ENCODE measurements around the gene PLCL1. TPM values are rescaled to one million over a fixed set of nuclear protein-coding genes. Genes with fewer than 3 reads are reported as not detected.

The PLCL1 gene
- total and polyA plus RNA-seq, 2 experiments from 2014 or later, result 0.80 to 2.3 TPM

DNA sequence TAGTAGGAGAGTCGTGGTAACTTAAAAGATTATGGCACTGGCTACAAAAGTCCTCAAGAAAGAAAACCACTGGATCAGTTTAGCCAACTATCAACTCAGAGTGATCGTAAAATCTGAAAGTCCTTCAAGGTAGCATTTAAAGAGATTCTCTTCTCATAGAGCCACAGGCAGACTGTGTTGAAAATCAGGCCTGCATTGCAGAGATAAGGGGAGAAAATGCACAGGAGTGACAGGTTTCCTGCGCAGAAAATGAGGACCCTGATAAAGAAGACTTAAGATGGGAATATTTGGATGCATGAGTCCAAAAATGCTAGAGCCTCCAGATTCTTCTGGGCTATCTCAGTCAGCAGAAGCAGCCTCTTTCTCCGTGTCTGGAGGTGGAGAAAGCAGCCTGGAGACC lies 360.9 kb downstream of the PLCL1 start:
- in situ Hi-C loops (cut with MboI), result no loop called here
- H3K9ac ChIP-seq, result no peak overlapping the region
- no peak for DNase-seq
- H3K9me3 ChIP-seq (ENCODE audit: low read depth), result no peaks in the 10 kb centered on the region
- no peaks in the 10 kb centered on the region for H3K36me3 ChIP-seq (ENCODE audit: low read depth)
- no peak overlapping the region for H3K27ac ChIP-seq
- H3K4me3 ChIP-seq, result no peak overlapping the region
- H3K4me1 ChIP-seq (ENCODE audit: insufficient read depth), result no peaks in the 10 kb centered on the region
- no peaks in the 10 kb centered on the region for H3F3A ChIP-seq (ENCODE audit: insufficient read depth)
- H3K4me2 ChIP-seq (ENCODE audit: unreplicated experiment), result no peak overlapping the region
- no peaks in the 10 kb centered on the region for H4K20me1 ChIP-seq (ENCODE audit: insufficient read depth)
- no peaks in the 10 kb centered on the region for H3K79me2 ChIP-seq (ENCODE audit: insufficient read depth)
- no peaks in the 10 kb centered on the region for H3K27me3 ChIP-seq (replicated peaks; ENCODE audit: insufficient read depth)
- no peak for TF ChIP-seq EZH2phosphoT487 (IDR thresholded peaks at IDR 0.05; ENCODE audit: insufficient read depth, low read depth)
- TF ChIP-seq EZH2 (IDR thresholded peaks at IDR 0.05; ENCODE audit: insufficient read depth, poor library complexity, severe bottlenecking), result no peak
- no peak overlapping the region for H2AFZ ChIP-seq
- WGBS, 2 experiments (ENCODE audit: low coverage in 1 of 2, low lambda C conversion rate in 2 of 2, missing lambda C conversion rate in 2 of 2), result 57 to 60% methylated on average over 4 of the region's 4 CpGs
- H3K9me2 ChIP-seq (ENCODE audit: insufficient read depth), result no peaks in the 10 kb centered on the region

DNA sequence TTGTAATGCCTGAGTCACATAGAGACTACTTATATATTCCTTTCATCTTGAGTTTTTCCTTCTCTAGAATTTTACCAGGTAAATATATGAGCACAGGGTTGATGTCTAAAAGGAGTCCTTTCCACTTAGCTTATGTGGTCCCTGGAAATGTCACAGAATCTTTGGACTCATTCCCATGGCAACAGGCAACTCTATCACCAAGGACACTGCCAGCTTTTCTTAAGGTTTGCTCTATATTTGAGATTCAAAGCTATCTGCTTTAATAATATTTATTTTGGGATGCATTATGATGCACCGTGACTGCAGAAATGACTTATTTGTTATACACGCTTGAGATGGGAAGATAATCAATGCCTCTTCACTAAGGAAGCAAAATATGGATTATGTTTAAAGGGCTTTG lies 363.0 kb downstream of the PLCL1 start:
- Histone ChIP-seq H2AFZ (no peak overlapping the region), H3K27ac (no peak overlapping the region), H3K79me2 (ENCODE audit: insufficient read depth) (no peaks in the 10 kb centered on the region), H4K20me1 (ENCODE audit: insufficient read depth) (no peaks in the 10 kb centered on the region), H3K9me2 (ENCODE audit: insufficient read depth) (no peaks in the 10 kb centered on the region), H3K9me3 (ENCODE audit: low read depth) (no peaks in the 10 kb centered on the region), H3K4me2 (ENCODE audit: unreplicated experiment) (no peak overlapping the region), H3K36me3 (ENCODE audit: low read depth) (no peaks in the 10 kb centered on the region), H3K9ac (no peak overlapping the region), H3F3A (ENCODE audit: insufficient read depth) (no peaks in the 10 kb centered on the region), H3K4me3 (no peak overlapping the region), H3K4me1 (ENCODE audit: insufficient read depth) (no peaks in the 10 kb centered on the region), H3K27me3 (replicated peaks; ENCODE audit: insufficient read depth) (no peaks in the 10 kb centered on the region)
- in situ Hi-C loops (cut with MboI), result no loop called here
- 77 to 82% methylated on average over 2 of the region's 2 CpGs for WGBS, 2 experiments (ENCODE audit: low coverage in 1 of 2, low lambda C conversion rate in 2 of 2, missing lambda C conversion rate in 2 of 2)
- no peak for TF ChIP-seq EZH2phosphoT487 (IDR thresholded peaks at IDR 0.05; ENCODE audit: insufficient read depth, low read depth)
- no peak for TF ChIP-seq EZH2 (IDR thresholded peaks at IDR 0.05; ENCODE audit: insufficient read depth, poor library complexity, severe bottlenecking)
- no peak for DNase-seq

DNA sequence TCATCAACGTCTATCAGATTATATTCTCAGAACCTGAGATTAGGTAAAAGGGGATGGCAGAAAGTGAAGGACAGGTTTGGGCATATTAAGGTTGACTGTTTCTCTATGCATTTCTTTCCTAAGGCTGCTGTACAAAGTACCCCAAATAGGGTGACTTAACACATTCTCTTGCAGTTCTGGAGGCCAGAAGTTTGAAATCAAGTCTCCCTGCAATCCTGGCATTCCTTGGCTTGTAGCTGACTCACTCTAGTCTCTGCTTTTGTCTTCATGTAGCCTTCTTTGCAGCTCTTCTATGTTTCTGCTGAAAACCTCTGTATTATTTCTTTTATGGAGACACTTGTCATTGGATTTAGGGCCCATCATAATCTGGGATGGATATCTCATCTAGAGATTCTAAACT lies 364.3 kb downstream of the PLCL1 start:
- WGBS, 2 experiments (ENCODE audit: low coverage in 1 of 2, low lambda C conversion rate in 2 of 2, missing lambda C conversion rate in 2 of 2), result 50 to 54% methylated on average over 1 of the region's 1 CpG
- peak; percentile 9 for DNase-seq
- Histone ChIP-seq H4K20me1 (ENCODE audit: insufficient read depth) (no peaks in the 10 kb centered on the region), H3F3A (ENCODE audit: insufficient read depth) (no peaks in the 10 kb centered on the region), H3K4me2 (ENCODE audit: unreplicated experiment) (no peak overlapping the region), H3K9ac (no peak overlapping the region), H3K4me1 (ENCODE audit: insufficient read depth) (no peaks in the 10 kb centered on the region), H3K36me3 (ENCODE audit: low read depth) (no peaks in the 10 kb centered on the region), H3K9me2 (ENCODE audit: insufficient read depth) (no peaks in the 10 kb centered on the region), H2AFZ (no peak overlapping the region), H3K4me3 (no peak overlapping the region), H3K27me3 (replicated peaks; ENCODE audit: insufficient read depth) (no peaks in the 10 kb centered on the region), H3K27ac (no peak overlapping the region), H3K9me3 (ENCODE audit: low read depth) (no peaks in the 10 kb centered on the region), H3K79me2 (ENCODE audit: insufficient read depth) (no peaks in the 10 kb centered on the region)
- TF ChIP-seq EZH2 (IDR thresholded peaks at IDR 0.05; ENCODE audit: insufficient read depth, poor library complexity, severe bottlenecking) (no peak), EZH2phosphoT487 (IDR thresholded peaks at IDR 0.05; ENCODE audit: insufficient read depth, low read depth) (no peak)
- in situ Hi-C loops (cut with MboI), result no loop called here

DNA sequence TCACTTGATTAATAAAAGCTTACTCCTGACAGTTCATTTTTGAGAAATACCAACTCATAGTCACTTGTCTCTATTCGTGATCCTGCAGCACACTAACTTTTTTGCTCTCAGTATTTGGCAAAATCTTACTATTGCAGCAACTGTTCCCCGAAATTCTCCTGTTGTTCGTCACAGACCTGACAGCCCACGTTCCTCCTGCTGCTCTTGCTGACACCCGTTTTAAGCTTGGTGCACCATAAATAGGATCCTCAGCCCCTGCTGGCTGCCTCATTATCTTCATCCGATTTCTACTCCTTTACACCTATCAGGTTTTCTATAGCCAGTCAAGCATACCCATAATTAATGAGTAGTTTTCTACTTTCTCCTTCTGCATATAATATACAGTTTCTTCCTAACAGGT lies 368.8 kb downstream of the PLCL1 start:
- Histone ChIP-seq H4K20me1 (ENCODE audit: insufficient read depth) (no peaks in the 10 kb centered on the region), H3K4me3 (no peak overlapping the region), H3K9me2 (ENCODE audit: insufficient read depth) (no peaks in the 10 kb centered on the region), H3K4me1 (ENCODE audit: insufficient read depth) (no peaks in the 10 kb centered on the region), H3K79me2 (ENCODE audit: insufficient read depth) (no peaks in the 10 kb centered on the region), H3K4me2 (ENCODE audit: unreplicated experiment) (no peak overlapping the region), H3K9ac (no peak overlapping the region), H3K9me3 (ENCODE audit: low read depth) (no peaks in the 10 kb centered on the region), H3F3A (ENCODE audit: insufficient read depth) (no peaks in the 10 kb centered on the region), H3K27ac (no peak overlapping the region), H2AFZ (no peak overlapping the region), H3K27me3 (replicated peaks; ENCODE audit: insufficient read depth) (no peaks in the 10 kb centered on the region), H3K36me3 (ENCODE audit: low read depth) (no peaks in the 10 kb centered on the region)
- WGBS, 2 experiments (ENCODE audit: low coverage in 1 of 2, low lambda C conversion rate in 2 of 2, missing lambda C conversion rate in 2 of 2), result 7 to 9% methylated on average over 6 of the region's 6 CpGs
- in situ Hi-C loops (cut with MboI), result no loop called here
- DNase-seq, result peak; percentile 59
- TF ChIP-seq EZH2 (IDR thresholded peaks at IDR 0.05; ENCODE audit: insufficient read depth, poor library complexity, severe bottlenecking) (no peak), EZH2phosphoT487 (IDR thresholded peaks at IDR 0.05; ENCODE audit: insufficient read depth, low read depth) (no peak)

DNA sequence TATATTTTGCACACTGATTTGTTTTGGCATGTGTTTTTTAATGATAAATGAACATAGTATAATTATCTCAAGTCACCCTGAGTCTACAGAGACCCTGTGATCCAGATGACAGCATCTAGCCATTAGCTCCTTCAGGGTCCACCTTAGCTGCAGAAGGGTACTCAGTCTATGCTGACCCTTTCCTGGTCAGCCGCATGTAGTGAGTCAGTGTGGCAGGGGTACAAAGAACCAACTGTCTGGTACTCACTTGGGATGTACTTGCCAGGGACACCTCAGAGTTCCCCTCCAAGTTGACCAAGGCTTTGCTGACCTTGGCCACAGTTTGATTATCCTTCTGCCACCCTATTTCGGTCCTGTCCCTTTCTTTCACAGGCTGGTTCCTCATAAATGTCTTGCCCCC lies 369.5 kb downstream of the PLCL1 start:
- no peaks in the 10 kb centered on the region for H3K36me3 ChIP-seq (ENCODE audit: low read depth)
- H3K4me3 ChIP-seq, result no peak overlapping the region
- no peak overlapping the region for H2AFZ ChIP-seq
- no peak overlapping the region for H3K4me2 ChIP-seq (ENCODE audit: unreplicated experiment)
- no peak overlapping the region for H3K27ac ChIP-seq
- no peaks in the 10 kb centered on the region for H3K27me3 ChIP-seq (replicated peaks; ENCODE audit: insufficient read depth)
- no peak overlapping the region for H3K9ac ChIP-seq
- no peak for DNase-seq
- H3K79me2 ChIP-seq (ENCODE audit: insufficient read depth), result no peaks in the 10 kb centered on the region
- TF ChIP-seq EZH2 (IDR thresholded peaks at IDR 0.05; ENCODE audit: insufficient read depth, poor library complexity, severe bottlenecking) (no peak), EZH2phosphoT487 (IDR thresholded peaks at IDR 0.05; ENCODE audit: insufficient read depth, low read depth) (no peak)
- no peaks in the 10 kb centered on the region for H4K20me1 ChIP-seq (ENCODE audit: insufficient read depth)
- no peaks in the 10 kb centered on the region for H3K9me3 ChIP-seq (ENCODE audit: low read depth)
- no peaks in the 10 kb centered on the region for H3K4me1 ChIP-seq (ENCODE audit: insufficient read depth)
- in situ Hi-C loops (cut with MboI), result no loop called here
- no peaks in the 10 kb centered on the region for H3F3A ChIP-seq (ENCODE audit: insufficient read depth)
- WGBS, 2 experiments (ENCODE audit: low coverage in 1 of 2, low lambda C conversion rate in 2 of 2, missing lambda C conversion rate in 2 of 2), result 68 to 72% methylated on average over 2 of the region's 2 CpGs
- no peaks in the 10 kb centered on the region for H3K9me2 ChIP-seq (ENCODE audit: insufficient read depth)

Data from GM23248 (cell line).